IPS-18a (cell line): ENCODE measurements around the gene KIF3C.
"Not testable (repeated sequence)": the region's sequence is repeated elsewhere in the genome, so short reads cannot be mapped to it uniquely, and the experiment has no call there.

ENCODE experiments used
- H3K27ac ChIP-seq: one replicate; pipeline ENCODE4 v1.5.1; 2013; ENCODE audit warnings: low read length
- H3K27me3 ChIP-seq: one replicate; pipeline ENCODE4 v1.6.1; 2013; ENCODE audit warnings: mild to moderate bottlenecking, low read length; ENCODE audit not compliant: control insufficient read depth, insufficient read depth
- H3K36me3 ChIP-seq: one replicate; pipeline ENCODE4 v1.6.1; 2013; ENCODE audit warnings: low read depth, low read length; ENCODE audit not compliant: control insufficient read depth
- H3K4me1 ChIP-seq: one replicate; pipeline ENCODE4 v1.6.1; 2013; ENCODE audit warnings: low read depth, low read length; ENCODE audit not compliant: control insufficient read depth
- H3K4me3 ChIP-seq: one replicate; pipeline ENCODE4 v1.5.1; 2013; ENCODE audit warnings: low read length
- H3K9ac ChIP-seq: one replicate; pipeline ENCODE4 v1.6.1; 2013; ENCODE audit warnings: mild to moderate bottlenecking, low read length, moderate library complexity
- H3K9me3 ChIP-seq: one replicate; pipeline ENCODE4 v1.6.1; 2013; ENCODE audit warnings: low read depth, low read length; ENCODE audit not compliant: control insufficient read depth

The KIF3C gene

GRCh38 chr2:25928668-25929067, 53.6 kb downstream of the KIF3C start:
- Histone ChIP-seq H3K27me3 (no peaks in the 10 kb centered on the region), H3K36me3 (peaks cover 21% of the 10 kb centered on the region), H3K27ac (no peak overlapping the region), H3K9me3 (no peaks in the 10 kb centered on the region), H3K4me3 (no peak overlapping the region), H3K4me1 (no peaks in the 10 kb centered on the region), H3K9ac (no peak overlapping the region)

- no peaks in the 10 kb centered on the region for H3K27me3 ChIP-seq
- H3K4me3 ChIP-seq = no peak overlapping the region
- H3K9ac ChIP-seq = no peak overlapping the region
- H3K36me3 ChIP-seq = peaks cover 21% of the 10 kb centered on the region
- H3K9me3 ChIP-seq = no peaks in the 10 kb centered on the region
- H3K4me1 ChIP-seq = no peaks in the 10 kb centered on the region
- H3K27ac ChIP-seq = no peak overlapping the region
Observed at GRCh38 chr2:25926984-25927756, 55.1 kb downstream of the KIF3C start.

- Histone ChIP-seq H3K4me3 (no peak overlapping the region), H3K4me1 (no peaks in the 10 kb centered on the region), H3K27me3 (no peaks in the 10 kb centered on the region), H3K9me3 (no peaks in the 10 kb centered on the region), H3K27ac (no peak overlapping the region), H3K36me3 (peaks cover 7% of the 10 kb centered on the region), H3K9ac (no peak overlapping the region)
Observed at GRCh38 chr2:25922501-25922900, 59.8 kb downstream of the KIF3C start.

GRCh38 chr2:25920786-25921415, 61.4 kb downstream of the KIF3C start:
- no peaks in the 10 kb centered on the region for H3K4me1 ChIP-seq
- H3K4me3 ChIP-seq = no peak overlapping the region
- H3K27ac ChIP-seq = no peak overlapping the region
- no peak overlapping the region for H3K9ac ChIP-seq
- no peaks in the 10 kb centered on the region for H3K9me3 ChIP-seq
- H3K27me3 ChIP-seq = no peaks in the 10 kb centered on the region
- H3K36me3 ChIP-seq = no peaks in the 10 kb centered on the region

- H3K4me1 ChIP-seq = no peaks in the 10 kb centered on the region
- H3K4me3 ChIP-seq = no peak overlapping the region
- no peaks in the 10 kb centered on the region for H3K36me3 ChIP-seq
- no peak overlapping the region for H3K9ac ChIP-seq
- H3K27me3 ChIP-seq = no peaks in the 10 kb centered on the region
- no peaks in the 10 kb centered on the region for H3K9me3 ChIP-seq
- no peak overlapping the region for H3K27ac ChIP-seq
Observed at GRCh38 chr2:25920336-25920735, 62.0 kb downstream of the KIF3C start.

GRCh38 chr2:25917832-25918231, 64.5 kb downstream of the KIF3C start:
- no peaks in the 10 kb centered on the region for H3K27me3 ChIP-seq
- no peak overlapping the region for H3K27ac ChIP-seq
- no peaks in the 10 kb centered on the region for H3K36me3 ChIP-seq
- H3K9ac ChIP-seq = no peak overlapping the region
- no peak overlapping the region for H3K4me3 ChIP-seq
- peaks cover 5% of the 10 kb centered on the region for H3K4me1 ChIP-seq
- H3K9me3 ChIP-seq = no peaks in the 10 kb centered on the region

GRCh38 chr2:25917411-25917810, 64.9 kb downstream of the KIF3C start:
- H3K27me3 ChIP-seq, H3K27ac ChIP-seq, H3K9ac ChIP-seq, H3K4me3 ChIP-seq, H3K9me3 ChIP-seq, H3K36me3 ChIP-seq, H3K4me1 ChIP-seq: not testable (repeated sequence)

- not testable (repeated sequence) for H3K9ac ChIP-seq, H3K36me3 ChIP-seq, H3K27ac ChIP-seq, H3K9me3 ChIP-seq, H3K27me3 ChIP-seq, H3K4me3 ChIP-seq
- peaks cover 11% of the 10 kb centered on the region for H3K4me1 ChIP-seq
Observed at GRCh38 chr2:25915944-25916772, 66.1 kb downstream of the KIF3C start.

- H3K27me3 ChIP-seq, H3K4me3 ChIP-seq, H3K9me3 ChIP-seq, H3K36me3 ChIP-seq, H3K27ac ChIP-seq, H3K9ac ChIP-seq: not testable (repeated sequence)
- H3K4me1 ChIP-seq = peaks cover 11% of the 10 kb centered on the region
Observed at GRCh38 chr2:25915411-25915810, 66.9 kb downstream of the KIF3C start.

GRCh38 chr2:25913696-25913973, 68.7 kb downstream of the KIF3C start:
- Histone ChIP-seq H3K4me3 (peak overlapping the region; percentile 54), H3K4me1 (peaks cover 11% of the 10 kb centered on the region)
- H3K27ac ChIP-seq, H3K36me3 ChIP-seq, H3K9me3 ChIP-seq, H3K9ac ChIP-seq, H3K27me3 ChIP-seq: not testable (repeated sequence)

- Histone ChIP-seq H3K36me3 (no peaks in the 10 kb centered on the region), H3K4me3 (peak overlapping the region; percentile 54), H3K27ac (peak overlapping the region; percentile 74), H3K27me3 (no peaks in the 10 kb centered on the region), H3K9me3 (no peaks in the 10 kb centered on the region), H3K9ac (peak overlapping the region; percentile 34), H3K4me1 (peaks cover 11% of the 10 kb centered on the region)
Observed at GRCh38 chr2:25912851-25913695, 69.2 kb downstream of the KIF3C start.
